ENCODE data around the gene DTD1. TPM values are rescaled to one million over a fixed set of nuclear protein-coding genes. Genes with fewer than 3 reads are reported as not detected.

DTD1 gene
- total and polyA plus RNA-seq, 2 donors, result 13.2 to 16.9 TPM

- under 1% methylated on average over 51 of the region's 51 CpGs for WGBS
- Histone ChIP-seq H3K27me3 (ENCODE audit: control insufficient read depth in 2 of 2, insufficient read depth in 1 of 2, low read length in 1 of 2) (no peaks in the 10 kb centered on the region), H3K4me1 (ENCODE audit: control insufficient read depth in 2 of 2, insufficient read depth in 2 of 2, low read length in 2 of 2) (peaks cover 4 to 9% of the 10 kb centered on the region in 2 donors), H3K27ac (ENCODE audit: low read depth in 1 of 2, low read length in 1 of 2) (peak within 1 kb of the TSS; percentile 81 to 92), H3K4me3 (ENCODE audit: low read length in 2 of 2) (peak within 1 kb of the TSS; percentile 84 to 89), H3K9me3 (ENCODE audit: control insufficient read depth in 2 of 2, insufficient read depth in 1 of 2, low read length in 1 of 2) (peaks cover 0 to 1% of the 10 kb centered on the region in 2 donors), H3K36me3 (ENCODE audit: control insufficient read depth in 2 of 2, insufficient read depth in 2 of 2, low read length in 1 of 2) (peaks cover 8 to 10% of the 10 kb centered on the region in 2 donors)
- DNase-seq (ENCODE audit: low read depth in 6 of 9, low spot score in 9 of 9), result peak; percentile 82 to 97 (median 88)
Observed at GRCh38 chr20:18566892-18567738, 20.7 kb upstream of the DTD1 start, which contains the start of gene SMIM26. TSS of gene SMIM26 (plus strand) at chr20:18567432. CDS start at chr20:18567479, 47 bp downstream.

- Histone ChIP-seq H3K4me3 (ENCODE audit: low read length in 2 of 2) (peak overlapping the region; percentile 84 to 89), H3K9me3 (ENCODE audit: control insufficient read depth in 2 of 2, insufficient read depth in 1 of 2, low read length in 1 of 2) (peaks cover 0 to 1% of the 10 kb centered on the region in 2 donors), H3K36me3 (ENCODE audit: control insufficient read depth in 2 of 2, insufficient read depth in 2 of 2, low read length in 1 of 2) (peaks cover 6 to 10% of the 10 kb centered on the region in 2 donors), H3K27me3 (ENCODE audit: control insufficient read depth in 2 of 2, insufficient read depth in 1 of 2, low read length in 1 of 2) (no peaks in the 10 kb centered on the region), H3K4me1 (ENCODE audit: control insufficient read depth in 2 of 2, insufficient read depth in 2 of 2, low read length in 2 of 2) (peaks cover 4 to 9% of the 10 kb centered on the region in 2 donors), H3K27ac (ENCODE audit: low read depth in 1 of 2, low read length in 1 of 2) (peak overlapping the region in 1 of 2 donors; percentile 81)
- WGBS, result 12% methylated on average over 6 of the region's 6 CpGs
- DNase-seq (ENCODE audit: low read depth in 6 of 9, low spot score in 9 of 9), result peak in 1 of 9 donors; percentile 2
Observed at GRCh38 chr20:18567739-18568091, 20.1 kb upstream of the DTD1 start.

- Histone ChIP-seq H3K4me1 (ENCODE audit: control insufficient read depth in 2 of 2, insufficient read depth in 2 of 2, low read length in 2 of 2) (peaks cover 4 to 9% of the 10 kb centered on the region in 2 donors), H3K27me3 (ENCODE audit: control insufficient read depth in 2 of 2, insufficient read depth in 1 of 2, low read length in 1 of 2) (no peaks in the 10 kb centered on the region), H3K9me3 (ENCODE audit: control insufficient read depth in 2 of 2, insufficient read depth in 1 of 2, low read length in 1 of 2) (peaks cover 0 to 1% of the 10 kb centered on the region in 2 donors), H3K27ac (ENCODE audit: low read depth in 1 of 2, low read length in 1 of 2) (no peak overlapping the region), H3K36me3 (ENCODE audit: control insufficient read depth in 2 of 2, insufficient read depth in 2 of 2, low read length in 1 of 2) (peaks cover 6 to 10% of the 10 kb centered on the region in 2 donors), H3K4me3 (ENCODE audit: low read length in 2 of 2) (no peak overlapping the region)
- no peak for DNase-seq (ENCODE audit: low read depth in 6 of 9, low spot score in 9 of 9)
- 97% methylated on average over 2 of the region's 2 CpGs for WGBS
Observed at GRCh38 chr20:18571009-18571408, 16.8 kb upstream of the DTD1 start.

- Histone ChIP-seq H3K36me3 (ENCODE audit: control insufficient read depth in 2 of 2, insufficient read depth in 2 of 2, low read length in 1 of 2) (peaks cover 6 to 10% of the 10 kb centered on the region in 2 donors), H3K9me3 (ENCODE audit: control insufficient read depth in 2 of 2, insufficient read depth in 1 of 2, low read length in 1 of 2) (peaks cover 0 to 1% of the 10 kb centered on the region in 2 donors), H3K27ac (ENCODE audit: low read depth in 1 of 2, low read length in 1 of 2) (no peak overlapping the region), H3K4me1 (ENCODE audit: control insufficient read depth in 2 of 2, insufficient read depth in 2 of 2, low read length in 2 of 2) (peaks cover 3 to 7% of the 10 kb centered on the region in 2 donors), H3K4me3 (ENCODE audit: low read length in 2 of 2) (no peak overlapping the region), H3K27me3 (ENCODE audit: control insufficient read depth in 2 of 2, insufficient read depth in 1 of 2, low read length in 1 of 2) (no peaks in the 10 kb centered on the region)
- 97% methylated on average over 2 of the region's 2 CpGs for WGBS
- no peak for DNase-seq (ENCODE audit: low read depth in 6 of 9, low spot score in 9 of 9)
Observed at GRCh38 chr20:18571578-18571977, 16.3 kb upstream of the DTD1 start.

- Histone ChIP-seq H3K9me3 (ENCODE audit: control insufficient read depth in 2 of 2, insufficient read depth in 1 of 2, low read length in 1 of 2) (no peaks in the 10 kb centered on the region), H3K27ac (ENCODE audit: low read depth in 1 of 2, low read length in 1 of 2) (no peak overlapping the region), H3K36me3 (ENCODE audit: control insufficient read depth in 2 of 2, insufficient read depth in 2 of 2, low read length in 1 of 2) (no peaks in the 10 kb centered on the region), H3K27me3 (ENCODE audit: control insufficient read depth in 2 of 2, insufficient read depth in 1 of 2, low read length in 1 of 2) (no peaks in the 10 kb centered on the region), H3K4me3 (ENCODE audit: low read length in 2 of 2) (no peak overlapping the region), H3K4me1 (ENCODE audit: control insufficient read depth in 2 of 2, insufficient read depth in 2 of 2, low read length in 2 of 2) (no peaks in the 10 kb centered on the region)
- WGBS, result 88% methylated on average over 6 of the region's 6 CpGs
- no peak for DNase-seq (ENCODE audit: low read depth in 6 of 9, low spot score in 9 of 9)
Observed at GRCh38 chr20:18577942-18578341, 9.9 kb upstream of the DTD1 start.

- H3K4me3 ChIP-seq (ENCODE audit: low read length in 2 of 2), result no peak overlapping the region
- no peaks in the 10 kb centered on the region for H3K27me3 ChIP-seq (ENCODE audit: control insufficient read depth in 2 of 2, insufficient read depth in 1 of 2, low read length in 1 of 2)
- 41% methylated on average over 6 of the region's 6 CpGs for WGBS
- H3K4me1 ChIP-seq (ENCODE audit: control insufficient read depth in 2 of 2, insufficient read depth in 2 of 2, low read length in 2 of 2), result no peaks in the 10 kb centered on the region
- no peak for DNase-seq (ENCODE audit: low read depth in 6 of 9, low spot score in 9 of 9)
- H3K27ac ChIP-seq (ENCODE audit: low read depth in 1 of 2, low read length in 1 of 2), result no peak overlapping the region
- H3K36me3 ChIP-seq (ENCODE audit: control insufficient read depth in 2 of 2, insufficient read depth in 2 of 2, low read length in 1 of 2), result no peaks in the 10 kb centered on the region
- no peaks in the 10 kb centered on the region for H3K9me3 ChIP-seq (ENCODE audit: control insufficient read depth in 2 of 2, insufficient read depth in 1 of 2, low read length in 1 of 2)
Observed at GRCh38 chr20:18578581-18578980, 9.3 kb upstream of the DTD1 start.

- H3K4me3 ChIP-seq (ENCODE audit: low read length in 2 of 2), result no peak overlapping the region
- no peaks in the 10 kb centered on the region for H3K9me3 ChIP-seq (ENCODE audit: control insufficient read depth in 2 of 2, insufficient read depth in 1 of 2, low read length in 1 of 2)
- no peak overlapping the region for H3K27ac ChIP-seq (ENCODE audit: low read depth in 1 of 2, low read length in 1 of 2)
- no peaks in the 10 kb centered on the region for H3K27me3 ChIP-seq (ENCODE audit: control insufficient read depth in 2 of 2, insufficient read depth in 1 of 2, low read length in 1 of 2)
- 96% methylated on average over 4 of the region's 4 CpGs for WGBS
- DNase-seq (ENCODE audit: low read depth in 6 of 9, low spot score in 9 of 9), result no peak
- no peaks in the 10 kb centered on the region for H3K4me1 ChIP-seq (ENCODE audit: control insufficient read depth in 2 of 2, insufficient read depth in 2 of 2, low read length in 2 of 2)
- no peaks in the 10 kb centered on the region for H3K36me3 ChIP-seq (ENCODE audit: control insufficient read depth in 2 of 2, insufficient read depth in 2 of 2, low read length in 1 of 2)
Observed at GRCh38 chr20:18580012-18580411, 7.8 kb upstream of the DTD1 start.

- no peak overlapping the region for H3K4me3 ChIP-seq (ENCODE audit: low read length in 2 of 2)
- peaks cover 7 to 9% of the 10 kb centered on the region in 2 donors for H3K4me1 ChIP-seq (ENCODE audit: control insufficient read depth in 2 of 2, insufficient read depth in 2 of 2, low read length in 2 of 2)
- DNase-seq (ENCODE audit: low read depth in 6 of 9, low spot score in 9 of 9), result no peak
- H3K27ac ChIP-seq (ENCODE audit: low read depth in 1 of 2, low read length in 1 of 2), result no peak overlapping the region
- over 99% methylated on average over 2 of the region's 2 CpGs for WGBS
- no peaks in the 10 kb centered on the region for H3K36me3 ChIP-seq (ENCODE audit: control insufficient read depth in 2 of 2, insufficient read depth in 2 of 2, low read length in 1 of 2)
- H3K9me3 ChIP-seq (ENCODE audit: control insufficient read depth in 2 of 2, insufficient read depth in 1 of 2, low read length in 1 of 2), result no peaks in the 10 kb centered on the region
- H3K27me3 ChIP-seq (ENCODE audit: control insufficient read depth in 2 of 2, insufficient read depth in 1 of 2, low read length in 1 of 2), result peaks cover 0 to 17% of the 10 kb centered on the region in 2 donors
Observed at GRCh38 chr20:18585134-18585533, 2.7 kb upstream of the DTD1 start.

- Histone ChIP-seq H3K4me3 (ENCODE audit: low read length in 2 of 2) (peak overlapping the region; percentile 31 to 83), H3K27ac (ENCODE audit: low read depth in 1 of 2, low read length in 1 of 2) (no peak overlapping the region), H3K36me3 (ENCODE audit: control insufficient read depth in 2 of 2, insufficient read depth in 2 of 2, low read length in 1 of 2) (no peaks in the 10 kb centered on the region), H3K9me3 (ENCODE audit: control insufficient read depth in 2 of 2, insufficient read depth in 1 of 2, low read length in 1 of 2) (no peaks in the 10 kb centered on the region), H3K27me3 (ENCODE audit: control insufficient read depth in 2 of 2, insufficient read depth in 1 of 2, low read length in 1 of 2) (peaks cover 0 to 17% of the 10 kb centered on the region in 2 donors), H3K4me1 (ENCODE audit: control insufficient read depth in 2 of 2, insufficient read depth in 2 of 2, low read length in 2 of 2) (peaks cover 7 to 9% of the 10 kb centered on the region in 2 donors)
- no peak for DNase-seq (ENCODE audit: low read depth in 6 of 9, low spot score in 9 of 9)
- 14% methylated on average over 18 of the region's 18 CpGs for WGBS
Observed at GRCh38 chr20:18588574-18588933, 700 bp downstream of the DTD1 start.
